Brain microvascular endothelial cell (primary cell): ENCODE results near the gene HHLA2.

Source experiments
- DNase-seq: peaks from one replicate; pipeline ENCODE4 v3.0.0-alpha.2; 2020
- H3K27ac ChIP-seq: fragments of 250-450 bp; sonication (Bioruptor Pico); 2 replicates; pipeline ENCODE4 v1.5.1; 2020; ENCODE audit warnings: mild to moderate bottlenecking, moderate library complexity
- H3K27me3 ChIP-seq: fragments of 250-450 bp; sonication (Bioruptor Pico); replicated peaks from 2 replicates; pipeline ENCODE4 v1.5.1; 2020; ENCODE audit warnings: mild to moderate bottlenecking
- H3K36me3 ChIP-seq: fragments of 250-450 bp; sonication (Bioruptor Pico); replicated peaks from 2 replicates; pipeline ENCODE4 v1.5.1; 2020; ENCODE audit warnings: mild to moderate bottlenecking
- H3K4me3 ChIP-seq: 2 replicates; pipeline ENCODE4 v1.5.1; 2011; ENCODE audit warnings: low read depth, mild to moderate bottlenecking, control low read depth, low read length, moderate library complexity
- in situ Hi-C: cut with HindIII; loops from 2 replicates; pipeline ENCODE4 v1.10.0; 2017; ENCODE audit warnings: low sequenced_read_pairs, low pct_ligation_motif_present
- TF ChIP-seq, protein P1 (sequence below): IDR thresholded peaks from 2 replicates; pipeline ENCODE4 v1.5.1; 2011; ENCODE audit warnings: low read depth, mild to moderate bottlenecking, moderate library complexity, low read length, control low read depth, inconsistent platforms; ENCODE audit errors: missing control alignments

The HHLA2 gene

GRCh38 chr3:108410531-108410984, 114.2 kb downstream of the HHLA2 start:
- in situ Hi-C loops: no loop called here
- TF ChIP-seq, protein P1, sequence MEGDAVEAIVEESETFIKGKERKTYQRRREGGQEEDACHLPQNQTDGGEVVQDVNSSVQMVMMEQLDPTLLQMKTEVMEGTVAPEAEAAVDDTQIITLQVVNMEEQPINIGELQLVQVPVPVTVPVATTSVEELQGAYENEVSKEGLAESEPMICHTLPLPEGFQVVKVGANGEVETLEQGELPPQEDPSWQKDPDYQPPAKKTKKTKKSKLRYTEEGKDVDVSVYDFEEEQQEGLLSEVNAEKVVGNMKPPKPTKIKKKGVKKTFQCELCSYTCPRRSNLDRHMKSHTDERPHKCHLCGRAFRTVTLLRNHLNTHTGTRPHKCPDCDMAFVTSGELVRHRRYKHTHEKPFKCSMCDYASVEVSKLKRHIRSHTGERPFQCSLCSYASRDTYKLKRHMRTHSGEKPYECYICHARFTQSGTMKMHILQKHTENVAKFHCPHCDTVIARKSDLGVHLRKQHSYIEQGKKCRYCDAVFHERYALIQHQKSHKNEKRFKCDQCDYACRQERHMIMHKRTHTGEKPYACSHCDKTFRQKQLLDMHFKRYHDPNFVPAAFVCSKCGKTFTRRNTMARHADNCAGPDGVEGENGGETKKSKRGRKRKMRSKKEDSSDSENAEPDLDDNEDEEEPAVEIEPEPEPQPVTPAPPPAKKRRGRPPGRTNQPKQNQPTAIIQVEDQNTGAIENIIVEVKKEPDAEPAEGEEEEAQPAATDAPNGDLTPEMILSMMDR: no peak
- no peak for DNase-seq
- H3K27me3 ChIP-seq: no peaks in the 10 kb centered on the region
- H3K27ac ChIP-seq: no peak overlapping the region
- H3K4me3 ChIP-seq: no peak overlapping the region
- no peaks in the 10 kb centered on the region for H3K36me3 ChIP-seq

- TF ChIP-seq, protein P1: no peak
- DNase-seq: no peak
- in situ Hi-C loops: no loop called here
- no peak overlapping the region for H3K27ac ChIP-seq
- H3K36me3 ChIP-seq: no peaks in the 10 kb centered on the region
- no peaks in the 10 kb centered on the region for H3K27me3 ChIP-seq
- H3K4me3 ChIP-seq: no peak overlapping the region
Measured at GRCh38 chr3:108412121-108412750, 115.9 kb downstream of the HHLA2 start.

DNA sequence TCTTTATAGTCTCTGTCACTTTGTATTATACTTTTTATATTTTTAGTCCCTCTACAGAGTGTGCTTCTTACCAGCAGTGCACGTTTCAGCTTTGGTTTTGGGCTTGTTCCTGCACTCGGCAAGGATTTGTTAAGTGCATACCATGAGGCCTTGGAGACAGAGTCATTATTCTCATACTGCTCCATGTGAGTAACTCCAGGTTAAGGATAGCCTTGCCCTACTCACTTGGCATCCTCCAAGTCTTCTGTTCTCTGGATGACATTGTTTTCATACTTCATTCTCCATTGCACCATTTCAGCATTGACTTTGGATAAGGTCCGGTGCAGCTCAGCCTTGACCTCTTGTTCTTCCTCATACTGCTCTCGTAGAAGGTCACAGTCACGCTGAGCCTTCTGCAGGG, 117.7 kb downstream of the HHLA2 start:
- TF ChIP-seq, protein P1: no peak
- DNase-seq: no peak
- H3K4me3 ChIP-seq: no peak overlapping the region
- no peaks in the 10 kb centered on the region for H3K36me3 ChIP-seq
- no peak overlapping the region for H3K27ac ChIP-seq
- in situ Hi-C loops: no loop called here
- H3K27me3 ChIP-seq: no peaks in the 10 kb centered on the region

DNA sequence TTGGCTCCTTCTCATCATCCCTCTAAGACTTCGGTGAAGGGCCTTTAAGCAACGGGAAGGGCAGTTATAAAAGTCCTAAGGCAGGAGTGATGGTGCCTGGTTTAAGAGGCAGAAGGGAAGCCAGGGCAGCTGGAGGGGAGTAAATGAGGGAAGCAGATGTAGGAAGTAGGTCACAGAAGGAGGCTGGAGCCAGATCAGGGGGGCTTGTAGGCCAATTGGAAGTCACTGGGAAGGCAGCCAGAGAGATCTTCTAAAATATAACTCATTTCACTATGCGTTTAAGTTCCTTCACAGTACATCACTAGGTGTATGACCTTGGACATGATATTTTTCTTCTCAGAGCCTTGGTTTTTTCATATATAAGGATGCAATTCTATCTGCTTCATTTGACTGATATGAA, 119.3 kb downstream of the HHLA2 start:
- H3K27me3 ChIP-seq: no peaks in the 10 kb centered on the region
- no peak overlapping the region for H3K27ac ChIP-seq
- H3K36me3 ChIP-seq: no peaks in the 10 kb centered on the region
- TF ChIP-seq, protein P1: no peak
- no peak for DNase-seq
- in situ Hi-C loops: no loop called here
- H3K4me3 ChIP-seq: no peak overlapping the region

DNA sequence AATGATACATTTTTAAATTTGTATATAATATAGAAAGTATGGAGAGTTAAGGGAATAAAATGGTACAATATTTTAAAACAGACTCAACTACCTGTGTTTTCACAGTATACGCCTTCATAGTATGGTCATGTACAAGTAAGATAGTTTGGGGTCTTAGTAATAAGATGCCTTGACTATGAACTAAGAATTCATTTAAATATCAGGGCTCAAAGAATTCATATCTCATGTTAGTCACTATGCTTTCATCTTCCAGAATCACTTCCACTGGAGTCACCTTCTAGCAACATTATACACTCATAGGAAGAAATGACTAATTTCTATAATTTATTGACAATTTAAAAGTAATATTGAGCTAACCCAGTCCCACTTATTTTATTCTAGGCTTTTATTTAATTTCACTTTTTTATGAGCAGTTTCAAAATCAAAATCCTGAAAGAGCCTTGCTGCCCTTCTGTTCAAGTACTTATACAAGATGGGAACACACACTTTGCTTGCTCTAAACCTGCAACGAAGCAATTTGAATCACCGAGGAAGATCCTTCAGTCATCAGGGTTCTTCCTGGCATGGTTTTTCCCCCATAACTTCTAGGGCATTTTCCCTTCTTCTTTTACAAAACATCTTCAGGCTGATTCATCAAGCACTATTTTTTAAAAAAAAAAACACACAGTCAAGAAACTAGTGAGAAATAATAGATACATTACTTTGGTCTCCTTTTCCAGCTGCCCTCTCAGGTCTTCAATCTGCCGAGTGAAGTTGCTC, 119.9 kb downstream of the HHLA2 start:
- Histone ChIP-seq H3K36me3 (no peaks in the 10 kb centered on the region), H3K4me3 (no peak overlapping the region), H3K27ac (no peak overlapping the region), H3K27me3 (no peaks in the 10 kb centered on the region)
- in situ Hi-C loops: no loop called here
- TF ChIP-seq, protein P1: no peak
- no peak for DNase-seq
